Ectodermal cell (in vitro differentiated cells): ENCODE data around the gene PARP2.

Experiments
- H3K27ac ChIP-seq: 2 replicates; pipeline ENCODE4 v1.7.0; 2013; ENCODE audit warnings: mild to moderate bottlenecking, low read depth, low read length; ENCODE audit not compliant: insufficient read depth, poor library complexity, severe bottlenecking
- H3K27me3 ChIP-seq: 2 replicates; pipeline ENCODE4 v1.7.0; 2013; ENCODE audit warnings: mild to moderate bottlenecking, low read length; ENCODE audit not compliant: insufficient read depth, control insufficient read depth, poor library complexity, severe bottlenecking
- H3K36me3 ChIP-seq: one replicate; pipeline ENCODE4 v1.7.0; 2013; ENCODE audit warnings: low read length; ENCODE audit not compliant: control insufficient read depth, insufficient read depth
- H3K4me1 ChIP-seq: one replicate; pipeline ENCODE4 v1.7.0; 2013; ENCODE audit warnings: low read length; ENCODE audit not compliant: control insufficient read depth, insufficient read depth
- H3K4me3 ChIP-seq: 2 replicates; pipeline ENCODE4 v1.7.0; 2013; ENCODE audit warnings: low read depth, low read length, control low read depth; ENCODE audit not compliant: insufficient read depth
- H3K9me3 ChIP-seq: 2 replicates; pipeline ENCODE4 v1.7.0; 2013; ENCODE audit warnings: mild to moderate bottlenecking, low read length, moderate library complexity; ENCODE audit not compliant: control insufficient read depth
- WGBS, 2 experiments: methylation state at CpG; one replicate each; pipeline ENCODE4 v1.1.7; 2013; ENCODE audit warnings: missing lambda C conversion rate in 2 of 2; 5-methylcytosine and 5-hydroxymethylcytosine counted together

PARP2 gene

GRCh38 chr14:20388159-20388558, 44.7 kb downstream of the PARP2 start:
- peaks cover 20% of the 10 kb centered on the region for H3K36me3 ChIP-seq
- H3K27me3 ChIP-seq: no peaks in the 10 kb centered on the region
- H3K4me1 ChIP-seq: no peaks in the 10 kb centered on the region
- 30 to 38% methylated on average over 4 of the region's 4 CpGs for WGBS, 2 experiments
- H3K9me3 ChIP-seq: no peaks in the 10 kb centered on the region
- no peak overlapping the region for H3K27ac ChIP-seq
- no peak overlapping the region for H3K4me3 ChIP-seq

- Histone ChIP-seq H3K4me1 (no peaks in the 10 kb centered on the region), H3K27me3 (no peaks in the 10 kb centered on the region), H3K36me3 (peaks cover 19% of the 10 kb centered on the region), H3K9me3 (no peaks in the 10 kb centered on the region), H3K27ac (no peak overlapping the region), H3K4me3 (no peak overlapping the region)
- 94 to 95% methylated on average over 4 of the region's 4 CpGs for WGBS, 2 experiments
These were observed 48.1 kb downstream of the PARP2 start for GRCh38 chr14:20391505-20391904.

GRCh38 chr14:20397511-20397910, 54.1 kb downstream of the PARP2 start:
- no peak overlapping the region for H3K4me3 ChIP-seq
- 79 to 98% methylated on average over 2 to 3 of the region's 3 CpGs for WGBS, 2 experiments
- peaks cover 5% of the 10 kb centered on the region for H3K36me3 ChIP-seq
- no peak overlapping the region for H3K27ac ChIP-seq
- H3K9me3 ChIP-seq: no peaks in the 10 kb centered on the region
- no peaks in the 10 kb centered on the region for H3K27me3 ChIP-seq
- no peaks in the 10 kb centered on the region for H3K4me1 ChIP-seq

GRCh38 chr14:20400589-20400964, 57.1 kb downstream of the PARP2 start:
- no peaks in the 10 kb centered on the region for H3K4me1 ChIP-seq
- 80% methylated on average over 1 of the region's 1 CpG; no CpG with 5 or more reads in 1 of the 2 experiments for WGBS, 2 experiments
- H3K9me3 ChIP-seq: no peaks in the 10 kb centered on the region
- H3K27ac ChIP-seq: no peak overlapping the region
- H3K4me3 ChIP-seq: no peak overlapping the region
- peaks cover 5% of the 10 kb centered on the region for H3K36me3 ChIP-seq
- no peaks in the 10 kb centered on the region for H3K27me3 ChIP-seq

- Histone ChIP-seq H3K9me3 (no peaks in the 10 kb centered on the region), H3K36me3 (peaks cover 7% of the 10 kb centered on the region), H3K4me1 (no peaks in the 10 kb centered on the region), H3K27me3 (no peaks in the 10 kb centered on the region), H3K27ac (no peak overlapping the region), H3K4me3 (no peak overlapping the region)
- 92 to 97% methylated on average over 10 of the region's 10 CpGs for WGBS, 2 experiments
These were observed 57.6 kb downstream of the PARP2 start for GRCh38 chr14:20400965-20401593.

- Histone ChIP-seq H3K27me3 (no peaks in the 10 kb centered on the region), H3K36me3 (peaks cover 14% of the 10 kb centered on the region), H3K9me3 (no peaks in the 10 kb centered on the region), H3K4me1 (no peaks in the 10 kb centered on the region), H3K27ac (no peak overlapping the region), H3K4me3 (no peak overlapping the region)
- WGBS, 2 experiments: 93 to 95% methylated on average over 11 of the region's 11 CpGs
These were observed 60.1 kb downstream of the PARP2 start for GRCh38 chr14:20403521-20403920.
